Brain microvascular endothelial cell (primary cell): ENCODE data around the gene BMP6.

ENCODE experiments used
- DNase-seq: peaks from one replicate; pipeline ENCODE4 v3.0.0-alpha.2; 2020
- H3K27ac ChIP-seq: fragments of 250-450 bp; sonication (Bioruptor Pico); 2 replicates; pipeline ENCODE4 v1.5.1; 2020; ENCODE audit warnings: mild to moderate bottlenecking, moderate library complexity
- H3K27me3 ChIP-seq: fragments of 250-450 bp; sonication (Bioruptor Pico); replicated peaks from 2 replicates; pipeline ENCODE4 v1.5.1; 2020; ENCODE audit warnings: mild to moderate bottlenecking
- H3K36me3 ChIP-seq: fragments of 250-450 bp; sonication (Bioruptor Pico); replicated peaks from 2 replicates; pipeline ENCODE4 v1.5.1; 2020; ENCODE audit warnings: mild to moderate bottlenecking
- H3K4me3 ChIP-seq: 2 replicates; pipeline ENCODE4 v1.5.1; 2011; ENCODE audit warnings: low read depth, mild to moderate bottlenecking, control low read depth, low read length, moderate library complexity
- in situ Hi-C: cut with HindIII; loops from 2 replicates; pipeline ENCODE4 v1.10.0; 2017; ENCODE audit warnings: low sequenced_read_pairs, low pct_ligation_motif_present
- TF ChIP-seq, protein P1 (sequence below): IDR thresholded peaks from 2 replicates; pipeline ENCODE4 v1.5.1; 2011; ENCODE audit warnings: low read depth, mild to moderate bottlenecking, moderate library complexity, low read length, control low read depth, inconsistent platforms; ENCODE audit errors: missing control alignments

Gene BMP6

DNA sequence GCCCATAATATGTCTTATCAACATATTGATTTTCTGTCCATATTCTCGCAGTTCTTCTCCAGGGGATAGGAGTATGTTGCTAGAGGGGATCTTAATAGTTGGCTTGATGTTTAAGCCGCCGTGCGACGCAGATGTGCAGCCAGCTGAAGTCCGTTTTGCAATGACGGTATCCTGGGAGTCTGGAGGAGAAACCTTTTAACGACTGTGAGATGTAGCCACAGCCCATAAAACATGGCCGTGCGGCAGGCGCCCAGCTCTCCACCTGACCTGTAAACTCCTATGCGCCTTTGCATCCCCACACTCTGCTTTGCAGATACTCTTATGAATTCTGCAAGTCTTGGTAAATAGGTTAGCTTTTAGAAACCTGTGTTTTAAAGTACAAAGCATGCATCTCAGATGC is 36.9 kb downstream of the BMP6 start:
- Histone ChIP-seq H3K27me3 (peaks cover 17% of the 10 kb centered on the region), H3K4me3 (no peak overlapping the region), H3K27ac (no peak overlapping the region), H3K36me3 (no peaks in the 10 kb centered on the region)
- DNase-seq, result no peak
- in situ Hi-C loops, result no loop called here
- TF ChIP-seq, protein P1, sequence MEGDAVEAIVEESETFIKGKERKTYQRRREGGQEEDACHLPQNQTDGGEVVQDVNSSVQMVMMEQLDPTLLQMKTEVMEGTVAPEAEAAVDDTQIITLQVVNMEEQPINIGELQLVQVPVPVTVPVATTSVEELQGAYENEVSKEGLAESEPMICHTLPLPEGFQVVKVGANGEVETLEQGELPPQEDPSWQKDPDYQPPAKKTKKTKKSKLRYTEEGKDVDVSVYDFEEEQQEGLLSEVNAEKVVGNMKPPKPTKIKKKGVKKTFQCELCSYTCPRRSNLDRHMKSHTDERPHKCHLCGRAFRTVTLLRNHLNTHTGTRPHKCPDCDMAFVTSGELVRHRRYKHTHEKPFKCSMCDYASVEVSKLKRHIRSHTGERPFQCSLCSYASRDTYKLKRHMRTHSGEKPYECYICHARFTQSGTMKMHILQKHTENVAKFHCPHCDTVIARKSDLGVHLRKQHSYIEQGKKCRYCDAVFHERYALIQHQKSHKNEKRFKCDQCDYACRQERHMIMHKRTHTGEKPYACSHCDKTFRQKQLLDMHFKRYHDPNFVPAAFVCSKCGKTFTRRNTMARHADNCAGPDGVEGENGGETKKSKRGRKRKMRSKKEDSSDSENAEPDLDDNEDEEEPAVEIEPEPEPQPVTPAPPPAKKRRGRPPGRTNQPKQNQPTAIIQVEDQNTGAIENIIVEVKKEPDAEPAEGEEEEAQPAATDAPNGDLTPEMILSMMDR, result no peak

DNA sequence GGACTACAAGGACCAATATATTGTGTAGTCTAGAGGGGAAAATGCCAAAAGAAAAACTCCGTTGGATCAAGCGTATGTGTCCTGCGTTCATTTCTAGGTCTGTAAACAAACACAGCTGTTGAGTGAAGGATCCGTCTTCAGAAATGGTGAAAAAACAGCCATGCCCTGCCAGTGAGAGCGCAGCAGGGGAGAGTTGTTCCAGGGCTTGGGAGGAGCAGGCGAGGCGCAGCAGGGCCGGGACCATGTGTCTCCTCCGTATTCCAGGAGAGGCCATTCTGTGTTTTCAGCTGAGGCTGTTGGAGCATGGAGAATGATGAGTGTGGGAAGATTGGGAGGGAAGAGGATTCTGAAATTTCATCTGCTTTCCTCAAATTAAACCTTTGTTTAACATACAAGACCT is 38.0 kb downstream of the BMP6 start:
- TF ChIP-seq, protein P1, result no peak
- in situ Hi-C loops, result no loop called here

DNA sequence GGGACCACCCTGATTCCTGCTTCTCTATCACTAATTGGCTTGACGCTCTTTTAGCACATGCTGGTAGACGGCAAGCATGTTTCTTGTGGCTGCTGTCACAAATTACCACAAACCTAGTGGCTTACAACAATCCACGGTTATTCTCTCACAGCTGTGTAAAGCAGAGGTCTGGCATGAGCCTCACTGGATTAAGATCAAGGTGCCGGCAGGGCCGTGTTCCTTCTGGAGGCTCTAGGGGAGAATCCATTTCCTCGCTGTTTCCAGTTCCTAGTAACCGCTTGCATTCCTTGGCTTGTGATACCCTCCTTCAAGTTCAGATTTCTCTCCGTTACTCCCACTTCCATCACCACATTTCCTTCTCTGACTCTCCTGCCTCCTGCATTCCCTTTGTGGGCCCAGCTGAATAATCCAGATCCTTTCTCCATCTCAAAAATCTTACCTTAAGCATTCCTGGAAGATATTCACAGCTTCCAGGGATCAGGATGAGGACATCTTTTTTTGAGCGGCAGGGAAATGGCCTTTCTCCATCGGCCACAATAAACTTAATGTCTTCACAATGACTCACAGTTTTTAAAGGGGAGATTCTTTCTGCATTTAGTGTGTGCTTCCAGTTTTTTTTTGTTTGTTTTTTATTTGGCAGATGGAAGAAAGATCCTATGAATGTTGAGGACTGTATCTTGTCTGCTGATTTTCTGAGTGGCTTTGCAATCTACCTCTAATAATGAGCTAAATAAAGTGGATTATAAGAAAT is 39.9 kb downstream of the BMP6 start:
- in situ Hi-C loops, result no loop called here
- DNase-seq, result no peak
- H3K4me3 ChIP-seq, result no peak overlapping the region
- TF ChIP-seq, protein P1, result no peak
- H3K27me3 ChIP-seq, result peaks cover 17% of the 10 kb centered on the region
- H3K27ac ChIP-seq, result no peak overlapping the region
- no peaks in the 10 kb centered on the region for H3K36me3 ChIP-seq

More for the DNA sequence above, 38.0 kb downstream of the BMP6 start:
- no peak overlapping the region for H3K27ac ChIP-seq
- H3K36me3 ChIP-seq, result no peaks in the 10 kb centered on the region
- no peak overlapping the region for H3K4me3 ChIP-seq
- no peak for DNase-seq
- H3K27me3 ChIP-seq, result peaks cover 17% of the 10 kb centered on the region

DNA sequence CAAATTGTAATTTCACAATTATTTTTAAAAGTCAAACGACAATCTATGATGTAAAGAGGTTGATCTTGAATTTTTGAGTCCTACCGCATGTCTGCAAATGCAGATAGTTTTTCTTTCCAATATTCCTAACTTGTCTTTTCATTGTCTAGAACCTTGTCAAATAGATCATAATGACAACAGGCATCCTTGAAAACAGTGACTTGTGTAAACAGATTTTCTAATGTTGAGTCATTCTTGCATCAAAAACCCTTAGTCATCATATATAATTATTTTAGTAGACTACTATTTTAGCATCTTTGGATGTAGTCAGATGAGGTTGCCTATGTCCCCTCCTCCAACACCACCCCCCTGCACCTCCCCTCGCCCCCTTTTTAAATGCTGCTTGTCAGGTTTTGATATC is 43.8 kb downstream of the BMP6 start:
- H3K27ac ChIP-seq, result no peak overlapping the region
- H3K36me3 ChIP-seq, result no peaks in the 10 kb centered on the region
- no peak overlapping the region for H3K4me3 ChIP-seq
- no peak for DNase-seq
- in situ Hi-C loops, result no loop called here
- no peaks in the 10 kb centered on the region for H3K27me3 ChIP-seq
- TF ChIP-seq, protein P1, result no peak

GRCh38 chr6:7770111-7770510 is 44.2 kb downstream of the BMP6 start:
- no peaks in the 10 kb centered on the region for H3K36me3 ChIP-seq
- TF ChIP-seq, protein P1, result no peak
- no peak overlapping the region for H3K27ac ChIP-seq
- in situ Hi-C loops, result no loop called here
- no peak overlapping the region for H3K4me3 ChIP-seq
- no peak for DNase-seq
- no peaks in the 10 kb centered on the region for H3K27me3 ChIP-seq

DNA sequence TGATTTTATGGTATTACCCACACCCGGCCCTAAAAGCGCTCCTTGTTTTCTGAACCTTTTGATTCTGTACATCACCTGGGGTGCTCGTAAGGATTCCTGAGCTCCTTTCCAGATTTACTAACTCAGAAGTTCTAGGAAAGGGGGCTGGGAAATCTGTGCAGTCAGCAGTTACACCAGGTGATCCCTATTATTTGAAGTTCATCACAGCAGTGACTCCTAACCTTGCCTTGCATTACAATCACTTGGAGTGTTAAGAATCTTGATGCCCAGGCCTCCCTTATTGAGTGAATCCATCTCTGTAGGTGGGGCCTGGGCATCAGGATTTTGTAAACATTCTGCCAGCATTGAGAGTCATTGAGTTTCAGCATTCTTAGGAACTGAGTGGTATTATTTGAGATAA is 44.7 kb downstream of the BMP6 start:
- TF ChIP-seq, protein P1, result no peak
- Histone ChIP-seq H3K27me3 (peaks cover 1% of the 10 kb centered on the region), H3K4me3 (no peak overlapping the region), H3K36me3 (no peaks in the 10 kb centered on the region), H3K27ac (no peak overlapping the region)
- in situ Hi-C loops, result no loop called here
- no peak for DNase-seq
